T-cell (primary cell): ENCODE data around the gene MAP2K6. TPM values are rescaled to one million over a fixed set of nuclear protein-coding genes. Genes with fewer than 3 reads are reported as not detected.

ENCODE experiments used
- ATAC-seq, 4 experiments: fragments of 200-7000 bp in 3 of 4; fragments of 150-1000 bp in 1 of 4; cut with Tn5 transposase; replicated peaks in 1 of 4; 1 replicate in 3 of 4; 2 replicates in 1 of 4; pipeline ENCODE4 v1.10.0; 2021; ENCODE audit warnings: moderate library complexity in 3 of 4, mild to moderate bottlenecking in 2 of 4, moderate number of reproducible peaks in 1 of 4
- CTCF ChIA-PET, 2 donors: fragments of 300-600 bp; sonication (Branson Sonifier 250); formaldehyde crosslinking; loops; one replicate each; lab custom pipeline; 2022; ENCODE audit warnings: antibody characterized with exemption in 2 of 2; lab: Charles Lee
- POLR2A ChIA-PET, 2 donors: fragments of 300-600 bp; sonication (Branson Sonifier 250); formaldehyde crosslinking; loops; one replicate each; lab custom pipeline; 2022; ENCODE audit warnings: antibody characterized with exemption in 2 of 2; lab: Charles Lee
- DNase-seq, 35 experiments: peaks; one replicate each; pipeline versions ENCODE4 v3.0.0 to v3.0.0-alpha.2; 2013 to 2023
- H3K27ac ChIP-seq: one replicate; pipeline ENCODE4 v1.5.1; 2013; ENCODE audit warnings: low read length
- H3K27me3 ChIP-seq, 2 experiments: replicated peaks in 1 of 2; 1 replicate in 1 of 2; 2 replicates in 1 of 2; pipeline versions ENCODE4 v1.6.1 to v1.7.0; 2013; ENCODE audit warnings: low read length in 1 of 2, mixed read lengths in 1 of 2; ENCODE audit not compliant: control insufficient read depth in 2 of 2, insufficient read depth in 2 of 2; ENCODE audit errors: extremely low read depth in 1 of 2
- H3K36me3 ChIP-seq, 2 donors: 1 replicate in 1 of 2; 2 replicates in 1 of 2; pipeline versions ENCODE4 v1.6.1 to v1.7.0; 2013; ENCODE audit warnings: low read length in 1 of 2; ENCODE audit not compliant: control insufficient read depth in 2 of 2, insufficient read depth in 1 of 2; ENCODE audit errors: extremely low read depth in 1 of 2
- H3K4me1 ChIP-seq, 2 experiments: 1 replicate in 1 of 2; 2 replicates in 1 of 2; pipeline versions ENCODE4 v1.6.1 to v1.7.0; 2013; ENCODE audit warnings: low read length in 2 of 2, mixed read lengths in 1 of 2; ENCODE audit not compliant: insufficient read depth in 2 of 2, control insufficient read depth in 1 of 2; ENCODE audit errors: extremely low read depth in 1 of 2
- H3K4me3 ChIP-seq, 2 donors: 1 replicate in 1 of 2; 2 replicates in 1 of 2; pipeline versions ENCODE4 v1.5.1 to v1.7.0; 2013; ENCODE audit warnings: mild to moderate bottlenecking in 2 of 2, low read length in 1 of 2, moderate library complexity in 1 of 2; ENCODE audit not compliant: control insufficient read depth in 1 of 2; ENCODE audit errors: extremely low read depth in 1 of 2
- H3K9me3 ChIP-seq: 2 replicates; pipeline ENCODE4 v1.7.0; 2013
- H3K27ac Mint-ChIP-seq, 2 donors: one replicate each; pipeline ENCODE4 v1.8.0; 2020 to 2021; ENCODE audit warnings: mild to moderate bottlenecking in 2 of 2, mixed read lengths in 2 of 2
- H3K27me3 Mint-ChIP-seq, 2 donors: one replicate each; pipeline ENCODE4 v1.8.0; 2021 to 2022; ENCODE audit warnings: mixed read lengths in 2 of 2
- H3K36me3 Mint-ChIP-seq: one replicate; pipeline ENCODE4 v1.8.0; 2021; ENCODE audit warnings: mixed read lengths
- H3K4me1 Mint-ChIP-seq, 3 donors: one replicate each; pipeline ENCODE4 v1.8.0; 2020 to 2022; ENCODE audit warnings: mixed read lengths in 3 of 3, mild to moderate bottlenecking in 1 of 3
- H3K4me3 Mint-ChIP-seq, 3 donors: one replicate each; pipeline ENCODE4 v1.8.0; 2020 to 2022; ENCODE audit warnings: mild to moderate bottlenecking in 3 of 3, mixed read lengths in 3 of 3, moderate library complexity in 3 of 3
- H3K9me3 Mint-ChIP-seq, 3 donors: one replicate each; pipeline ENCODE4 v1.8.0; 2020 to 2022; ENCODE audit warnings: mixed read lengths in 3 of 3
- WGBS: methylation state at CpG from one replicate; pipeline ENCODE4 v1.1.5; 2013; ENCODE audit warnings: missing lambda C conversion rate; ENCODE audit not compliant: insufficient coverage; 5-methylcytosine and 5-hydroxymethylcytosine counted together
- total RNA-seq, 35 experiments: library from RNA in 6 of 35; stranded (reverse) in 6 of 35; fragments of 120-200 nt in 1 of 35; gene quantifications; one replicate each; pipeline versions ENCODE4 v1.2.1 to v1.2.4 and lab custom pipeline; 2013 to 2026

MAP2K6 gene
- total RNA-seq, 5 donors from 2014 or later (not counting 1 experiment from before 2014, with no cell fraction given), result 10.4 to 25.1 (median 11.5) TPM

DNA sequence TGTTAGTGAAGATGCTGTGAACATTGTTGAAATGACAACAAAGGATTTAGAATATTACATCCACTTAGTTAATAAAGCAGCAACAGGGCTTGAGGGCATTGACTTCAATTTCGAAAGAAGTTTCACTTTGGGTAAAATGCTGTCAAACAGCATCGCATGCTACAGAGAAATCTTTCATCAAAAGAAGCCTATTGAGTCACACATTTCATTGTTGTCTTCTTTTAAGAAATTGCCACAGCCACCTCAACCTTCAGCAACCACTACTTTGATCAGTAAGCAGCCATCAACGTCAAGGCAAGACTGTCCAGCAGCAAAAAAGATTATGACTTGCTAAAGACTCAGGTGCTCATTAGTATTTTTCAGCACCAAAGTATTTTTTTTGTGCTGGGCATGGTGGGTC is 13.2 kb upstream of the MAP2K6 start:
- no peak overlapping the region for H3K4me3 Mint-ChIP-seq
- H3K27me3 Mint-ChIP-seq, result peaks cover 3 to 4% of the 10 kb centered on the region in 2 donors
- Histone ChIP-seq H3K4me1 (no peaks in the 10 kb centered on the region), H3K27me3 (no peaks in the 10 kb centered on the region), H3K36me3 (no peaks in the 10 kb centered on the region), H3K9me3 (no peaks in the 10 kb centered on the region), H3K27ac (no peak overlapping the region), H3K4me3 (no peak overlapping the region)
- 40% methylated on average over 2 of the region's 3 CpGs for WGBS
- POLR2A ChIA-PET, result no interaction called here
- H3K36me3 Mint-ChIP-seq, result no peaks in the 10 kb centered on the region
- DNase-seq, result no peak
- no peak for ATAC-seq
- CTCF ChIA-PET, result no interaction called here
- H3K4me1 Mint-ChIP-seq, result peaks cover 0 to 1% (median 0%) of the 10 kb centered on the region in 3 donors
- H3K9me3 Mint-ChIP-seq, result peaks cover 0 to 3% (median 0%) of the 10 kb centered on the region in 3 donors
- H3K27ac Mint-ChIP-seq, result no peak overlapping the region

DNA sequence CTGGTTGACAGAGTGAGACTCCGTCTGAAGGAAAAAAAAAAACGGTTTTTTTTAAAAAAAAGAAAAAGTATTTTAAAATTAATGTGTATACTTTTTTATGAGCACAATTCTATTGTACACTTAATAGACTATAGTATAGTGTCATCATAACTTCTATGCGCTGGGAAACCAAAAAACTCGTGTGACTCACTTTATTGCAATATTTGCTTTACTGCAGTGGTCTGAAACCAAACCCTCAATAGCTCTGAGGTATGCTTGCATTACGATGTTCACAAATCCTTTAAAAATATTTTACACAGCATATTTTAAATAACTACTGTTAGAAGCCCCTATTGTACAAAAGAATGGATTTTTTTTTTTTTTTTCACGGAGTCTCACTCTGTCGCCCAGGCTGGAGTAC is 12.4 kb upstream of the MAP2K6 start:
- H3K4me1 ChIP-seq, result no peaks in the 10 kb centered on the region
- DNase-seq (no peak), ATAC-seq (no peak)
- ChIA-PET CTCF (no interaction called here), POLR2A (no interaction called here)
- H3K36me3 ChIP-seq, result no peaks in the 10 kb centered on the region
- no peaks in the 10 kb centered on the region for H3K36me3 Mint-ChIP-seq
- no peak overlapping the region for H3K27ac Mint-ChIP-seq
- WGBS, result 100% methylated on average over 2 of the region's 7 CpGs
- no peaks in the 10 kb centered on the region for H3K27me3 ChIP-seq
- H3K27ac ChIP-seq, result no peak overlapping the region
- peaks cover 0 to 1% (median 0%) of the 10 kb centered on the region in 3 donors for H3K4me1 Mint-ChIP-seq
- peaks cover 0 to 3% (median 0%) of the 10 kb centered on the region in 3 donors for H3K9me3 Mint-ChIP-seq
- peaks cover 3 to 4% of the 10 kb centered on the region in 2 donors for H3K27me3 Mint-ChIP-seq
- no peak overlapping the region for H3K4me3 Mint-ChIP-seq
- no peaks in the 10 kb centered on the region for H3K9me3 ChIP-seq
- no peak overlapping the region for H3K4me3 ChIP-seq

DNA sequence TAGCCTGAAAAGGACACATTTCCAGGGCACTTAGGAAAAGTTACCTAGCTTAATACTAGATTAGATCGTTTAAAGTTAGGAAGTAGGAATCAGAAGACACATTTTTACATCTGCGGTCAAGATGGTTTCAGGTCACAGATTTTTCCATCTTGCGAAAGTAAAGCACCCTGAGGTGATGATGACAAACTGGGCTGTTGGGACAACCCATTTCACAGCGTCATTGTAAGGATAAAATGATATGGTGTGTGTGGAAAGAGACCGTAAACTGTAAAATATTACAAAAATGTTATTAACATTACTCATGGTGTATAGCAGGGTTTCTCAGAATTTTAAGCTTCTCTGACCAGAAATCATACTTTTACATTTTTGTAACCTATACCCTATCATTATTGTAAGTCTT is 10.1 kb upstream of the MAP2K6 start:
- no peaks in the 10 kb centered on the region for H3K36me3 ChIP-seq
- H3K36me3 Mint-ChIP-seq, result no peaks in the 10 kb centered on the region
- peaks cover 3 to 4% of the 10 kb centered on the region in 2 donors for H3K27me3 Mint-ChIP-seq
- WGBS, result 100% methylated on average over 2 of the region's 5 CpGs
- no peak overlapping the region for H3K4me3 Mint-ChIP-seq
- peaks cover 0 to 1% of the 10 kb centered on the region in 2 experiments for H3K27me3 ChIP-seq
- ATAC-seq (no peak), DNase-seq (no peak)
- H3K4me1 ChIP-seq, result no peaks in the 10 kb centered on the region
- H3K4me1 Mint-ChIP-seq, result peaks cover 0 to 1% (median 0%) of the 10 kb centered on the region in 3 donors
- no peak overlapping the region for H3K4me3 ChIP-seq
- ChIA-PET CTCF (interaction anchor here (0.9 to 1.3 kb wide), 2 partner anchors 10 to 22 kb away, joined by 3 to 5 read pairs; no protein-coding TSS in a partner anchor), POLR2A (no interaction called here)
- H3K9me3 Mint-ChIP-seq, result peaks cover 0 to 3% (median 0%) of the 10 kb centered on the region in 3 donors
- H3K27ac Mint-ChIP-seq, result no peak overlapping the region
- H3K27ac ChIP-seq, result no peak overlapping the region
- H3K9me3 ChIP-seq, result no peaks in the 10 kb centered on the region

DNA sequence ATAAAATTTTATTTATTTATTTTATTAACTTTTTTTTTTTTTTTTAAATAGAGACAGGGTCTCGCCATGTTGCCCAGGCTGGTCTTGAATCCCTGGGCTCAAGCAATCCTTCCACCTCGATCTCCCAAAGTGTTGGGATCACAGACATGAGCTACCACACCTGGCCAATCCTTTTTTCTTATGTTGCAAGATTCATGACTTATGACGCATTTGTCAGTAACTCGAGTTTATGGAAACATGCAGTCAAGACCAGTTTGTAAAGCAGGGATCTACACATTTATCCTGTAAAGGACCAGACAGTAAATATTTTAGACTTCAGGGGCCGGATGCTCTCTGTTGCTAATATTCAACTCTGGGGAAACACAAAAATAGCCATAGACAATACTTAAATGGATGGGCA is 9.4 kb upstream of the MAP2K6 start:
- Histone ChIP-seq H3K9me3 (no peaks in the 10 kb centered on the region), H3K4me3 (no peak overlapping the region), H3K27ac (no peak overlapping the region), H3K4me1 (no peaks in the 10 kb centered on the region), H3K36me3 (no peaks in the 10 kb centered on the region), H3K27me3 (peaks cover 0 to 2% of the 10 kb centered on the region in 2 experiments)
- H3K9me3 Mint-ChIP-seq, result peaks cover 0 to 3% (median 0%) of the 10 kb centered on the region in 3 donors
- ATAC-seq (no peak), DNase-seq (no peak)
- ChIA-PET CTCF (no interaction called here), POLR2A (no interaction called here)
- no peaks in the 10 kb centered on the region for H3K36me3 Mint-ChIP-seq
- no peak overlapping the region for H3K4me3 Mint-ChIP-seq
- 83% methylated on average over 3 of the region's 5 CpGs for WGBS
- H3K27me3 Mint-ChIP-seq, result peaks cover 3 to 4% of the 10 kb centered on the region in 2 donors
- H3K4me1 Mint-ChIP-seq, result peaks cover 0 to 1% (median 0%) of the 10 kb centered on the region in 3 donors
- H3K27ac Mint-ChIP-seq, result no peak overlapping the region

DNA sequence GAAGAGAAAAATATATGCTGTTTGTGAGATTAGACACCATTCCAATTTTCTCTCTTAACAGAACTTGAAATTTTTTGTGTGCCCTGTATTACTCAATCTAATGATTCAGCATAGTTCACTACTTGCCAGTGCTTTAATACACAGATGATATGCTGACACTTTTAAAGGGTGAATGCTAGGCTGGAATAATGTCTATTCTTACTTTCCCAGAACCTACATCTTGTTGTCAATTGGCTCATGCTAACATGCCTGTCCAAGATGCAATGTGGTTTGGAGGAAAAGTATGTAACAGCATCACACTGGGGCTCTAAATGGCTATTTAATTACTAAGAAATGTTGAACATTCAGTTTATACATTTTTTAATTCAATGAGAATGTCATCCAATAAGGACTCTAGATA is 7.6 kb upstream of the MAP2K6 start:
- H3K4me3 Mint-ChIP-seq, result no peak overlapping the region
- H3K9me3 Mint-ChIP-seq, result no peaks in the 10 kb centered on the region
- H3K27ac Mint-ChIP-seq, result no peak overlapping the region

DNA sequence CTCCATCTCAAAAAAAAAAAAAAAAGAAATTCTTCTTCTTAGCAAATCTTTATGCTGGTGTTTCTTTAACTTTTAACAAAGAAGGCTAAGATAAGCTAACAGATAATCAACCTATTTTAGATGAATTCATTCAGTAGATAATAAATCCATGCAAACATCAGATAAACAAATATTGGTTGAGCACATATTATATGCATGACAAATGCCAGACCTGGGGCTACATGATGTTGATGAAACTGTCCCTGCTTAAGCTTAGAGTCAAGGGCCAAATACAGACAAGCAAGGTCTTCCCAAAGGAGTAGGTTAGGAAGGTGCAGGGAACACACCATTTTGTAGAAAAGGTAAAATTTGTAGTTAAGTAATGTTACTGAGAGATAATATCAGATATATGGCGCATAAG is 6.7 kb upstream of the MAP2K6 start:
- H3K36me3 Mint-ChIP-seq, result no peaks in the 10 kb centered on the region
- no peaks in the 10 kb centered on the region for H3K9me3 Mint-ChIP-seq
- H3K4me1 Mint-ChIP-seq, result no peaks in the 10 kb centered on the region
- H3K4me3 Mint-ChIP-seq, result no peak overlapping the region
- DNase-seq (no peak), ATAC-seq (no peak)
- CTCF ChIA-PET, result interaction anchor here in 1 of 2 donors (0.7 to 1.3 kb wide), 2 partner anchors 10 to 13 kb away, joined by 3 to 5 read pairs; no protein-coding TSS in a partner anchor
- H3K27ac Mint-ChIP-seq, result no peak overlapping the region
- no peaks in the 10 kb centered on the region for H3K27me3 Mint-ChIP-seq
- Histone ChIP-seq H3K9me3 (no peaks in the 10 kb centered on the region), H3K4me3 (no peak overlapping the region), H3K27ac (no peak overlapping the region), H3K4me1 (no peaks in the 10 kb centered on the region), H3K27me3 (peaks cover 0 to 2% of the 10 kb centered on the region in 2 experiments), H3K36me3 (no peaks in the 10 kb centered on the region)
- POLR2A ChIA-PET, result interaction anchor here in 1 of 2 donors (0.7 kb wide), 1 partner anchor 13 kb away, joined by 7 read pairs; no protein-coding TSS in a partner anchor
- WGBS, result 80% methylated on average over 1 of the region's 1 CpG

More for the DNA sequence above, 7.6 kb upstream of the MAP2K6 start:
- no peaks in the 10 kb centered on the region for H3K27me3 Mint-ChIP-seq
- DNase-seq (no peak), ATAC-seq (no peak)
- H3K4me1 Mint-ChIP-seq, result no peaks in the 10 kb centered on the region
- POLR2A ChIA-PET, result no interaction called here
- H3K4me1 ChIP-seq, result no peaks in the 10 kb centered on the region
- H3K4me3 ChIP-seq, result no peak overlapping the region
- CTCF ChIA-PET, result no interaction called here
- no peak overlapping the region for H3K27ac ChIP-seq
- H3K36me3 Mint-ChIP-seq, result no peaks in the 10 kb centered on the region
- H3K9me3 ChIP-seq, result no peaks in the 10 kb centered on the region
- H3K36me3 ChIP-seq, result no peaks in the 10 kb centered on the region
- peaks cover 0 to 2% of the 10 kb centered on the region in 2 experiments for H3K27me3 ChIP-seq
